HCT116 (cell line): ENCODE results near the gene GRIA2. TPM values are rescaled to one million over a fixed set of nuclear protein-coding genes. Genes with fewer than 3 reads are reported as not detected.
A peak's percentile ranks its signal among the peaks of the same experiment; 100 is the strongest.

ENCODE experiments used
- ATAC-seq: fragments of 200-7000 bp; cut with Tn5 transposase; 2 replicates; pipeline ENCODE4 v1.9.1; 2020; ENCODE audit warnings: mild to moderate bottlenecking, moderate library complexity
- BruUV-seq: library from RNA; stranded (reverse); fragments of 400-500 nt; replicated peaks from 2 replicates; lab custom pipeline; 2021; lab: Mats Ljungman, UMichigan
- CTCF ChIA-PET: fragments of 300-600 bp; sonication (Branson Sonifier 250); formaldehyde crosslinking; loops from one replicate; lab custom pipeline; 2021; ENCODE audit warnings: antibody characterized with exemption; lab: Charles Lee
- POLR2A ChIA-PET: fragments of 300-600, 350-600 bp; sonication (Branson Sonifier 250); formaldehyde crosslinking; loops from one replicate; lab custom pipeline; 2021; ENCODE audit warnings: antibody characterized with exemption; lab: Charles Lee
- RAD21 ChIA-PET, 2 experiments: fragments of 300-600 bp; sonication (Branson Sonifier 250); formaldehyde crosslinking; loops; one replicate each; lab custom pipeline; 2023; ENCODE audit warnings: low total read pairs in 2 of 2; ENCODE audit not compliant: uncharacterized antibody in 2 of 2, unreplicated experiment in 2 of 2, low non-redundant PET in 1 of 2; lab: Charles Lee
- DNase-seq: peaks from one replicate; pipeline ENCODE4 v3.0.0-alpha.2; 2010; ENCODE audit warnings: low read depth, low spot score
- H2AFZ ChIP-seq: fragments of 200-600 bp; shearing (Covaris generic), sonication (generic); 2 replicates; pipeline ENCODE4 v1.6.1; 2017; ENCODE audit warnings: low read depth, mixed run types, mixed read lengths, antibody characterized with exemption, low read length; ENCODE audit not compliant: poor library complexity, severe bottlenecking
- H3K27ac ChIP-seq: 2 replicates; pipeline ENCODE4 v1.5.1; 2012; ENCODE audit warnings: low read depth, low read length
- H3K27me3 ChIP-seq: fragments of 200-600 bp; sonication (generic); 2 replicates; pipeline ENCODE4 v1.6.1; 2016; ENCODE audit warnings: mixed run types, low read length, mixed read lengths; ENCODE audit not compliant: insufficient read depth
- H3K36me3 ChIP-seq, 2 experiments: fragments of 200-500 bp in 1 of 2; fragments of 200-600 bp in 1 of 2; sonication (Bioruptor generic) in 1 of 2; sonication (generic) in 1 of 2; 2 replicates each; pipeline versions ENCODE4 v1.5.1 to v1.6.1; 2014 to 2016; ENCODE audit warnings: low read length in 2 of 2, inconsistent platforms in 1 of 2, mixed read lengths in 1 of 2, mixed run types in 1 of 2; ENCODE audit not compliant: insufficient read depth in 2 of 2, control insufficient read depth in 1 of 2
- H3K4me1 ChIP-seq, 2 experiments: fragments of 200-600 bp in 1 of 2; sonication (generic) in 1 of 2; 2 replicates each; pipeline versions ENCODE4 v1.5.1 to v1.6.1; 2012 to 2017; ENCODE audit warnings: low read length in 2 of 2, inconsistent platforms in 1 of 2, mild to moderate bottlenecking in 1 of 2, mixed read lengths in 1 of 2, mixed run types in 1 of 2, moderate library complexity in 1 of 2; ENCODE audit not compliant: insufficient read depth in 2 of 2, control insufficient read depth in 1 of 2
- H3K4me2 ChIP-seq: fragments of 200-600 bp; sonication (generic); 2 replicates; pipeline ENCODE4 v1.6.1; 2017; ENCODE audit warnings: mixed run types, low read length, mixed read lengths
- H3K4me3 ChIP-seq, 2 experiments: fragments of 200-600 bp in 1 of 2; sonication (generic) in 1 of 2; replicated peaks in 1 of 2; 2 replicates each; pipeline ENCODE4 v1.5.1; 2011 to 2016; ENCODE audit warnings: low read length in 2 of 2, control low read depth in 1 of 2, low read depth in 1 of 2, mild to moderate bottlenecking in 1 of 2, mixed read lengths in 1 of 2, mixed run types in 1 of 2
- H3K79me2 ChIP-seq: fragments of 200-600 bp; sonication (generic); 2 replicates; pipeline ENCODE4 v1.6.1; 2017; ENCODE audit warnings: mild to moderate bottlenecking, mixed run types, low read length, moderate library complexity, mixed read lengths; ENCODE audit not compliant: insufficient read depth
- H3K9ac ChIP-seq: fragments of 200-600 bp; sonication (generic); 2 replicates; pipeline ENCODE4 v1.6.1; 2016; ENCODE audit warnings: low read length, mixed read lengths
- H3K9me2 ChIP-seq: fragments of 200-600 bp; sonication (generic), shearing (Covaris generic); 2 replicates; pipeline ENCODE4 v1.6.1; 2017; ENCODE audit warnings: mixed run types, mild to moderate bottlenecking, moderate library complexity; ENCODE audit not compliant: insufficient read depth
- H3K9me3 ChIP-seq, 2 experiments: fragments of 200-500 bp in 1 of 2; fragments of 200-600 bp in 1 of 2; sonication (Bioruptor generic) in 1 of 2; sonication (generic) in 1 of 2; 2 replicates each; pipeline ENCODE4 v1.6.1; 2014 to 2017; ENCODE audit warnings: low read length in 2 of 2, mixed read lengths in 2 of 2, inconsistent platforms in 1 of 2, low read depth in 1 of 2, mild to moderate bottlenecking in 1 of 2, mixed run types in 1 of 2, moderate library complexity in 1 of 2; ENCODE audit not compliant: control insufficient read depth in 1 of 2, insufficient read depth in 1 of 2
- H4K20me1 ChIP-seq: fragments of 200-600 bp; sonication (generic), shearing (Covaris generic); 2 replicates; pipeline ENCODE4 v1.6.1; 2017; ENCODE audit warnings: mixed run types, mild to moderate bottlenecking, moderate library complexity; ENCODE audit not compliant: insufficient read depth
- CTCF ChIP-seq, 3 experiments: fragments of 200-600 bp in 1 of 3; sonication (generic) in 1 of 3; IDR thresholded peaks in 2 of 3; conservative IDR thresholded peaks in 1 of 3; 2 replicates each; pipeline ENCODE4 v1.5.1; 2012 to 2017; ENCODE audit warnings: low read depth in 2 of 3, low read length in 2 of 3, antibody characterized with exemption in 1 of 3, borderline replicate concordance in 1 of 3, control low read depth in 1 of 3, mild to moderate bottlenecking in 1 of 3, mixed read lengths in 1 of 3, mixed run types in 1 of 3, moderate library complexity in 1 of 3; ENCODE audit not compliant: insufficient read depth in 1 of 3
- EZH2phosphoT487 ChIP-seq: fragments of 200-600 bp; IDR thresholded peaks from 2 replicates; pipeline ENCODE4 v1.6.1; 2018; ENCODE audit warnings: antibody characterized with exemption, borderline replicate concordance
- POLR2A ChIP-seq: IDR thresholded peaks from 2 replicates; pipeline ENCODE4 v1.7.0; 2011; ENCODE audit warnings: borderline replicate concordance; ENCODE audit not compliant: insufficient read depth, insufficient read length; ENCODE audit errors: extremely low read depth
- RAD21 ChIP-seq: IDR thresholded peaks from 2 replicates; pipeline ENCODE4 v1.6.1; 2012; ENCODE audit warnings: low read depth, mild to moderate bottlenecking
- intact Hi-C: fragments of 100-400 bp; cut with micrococcal nuclease; formaldehyde crosslinking; loops from 2 replicates; pipeline ENCODE4 v1.10.0; 2022
- total RNA-seq: library from RNA; stranded (reverse); gene quantifications from one replicate; pipeline ENCODE4 v1.2.1, GENCODE V29; 2021; ENCODE audit not compliant: unreplicated experiment
- TF ChIP-seq, protein P1 (sequence below): IDR thresholded peaks from 2 replicates; pipeline ENCODE4 v1.6.1; 2012; ENCODE audit warnings: low read depth

Gene GRIA2
- total RNA-seq, 1 experiment from 2014 or later = not detected

GRCh38 chr4:157217708-157218107 lies 2.8 kb upstream of the GRIA2 start:
- no peaks in the 10 kb centered on the region for H3K9me2 ChIP-seq
- TF ChIP-seq, protein P1, sequence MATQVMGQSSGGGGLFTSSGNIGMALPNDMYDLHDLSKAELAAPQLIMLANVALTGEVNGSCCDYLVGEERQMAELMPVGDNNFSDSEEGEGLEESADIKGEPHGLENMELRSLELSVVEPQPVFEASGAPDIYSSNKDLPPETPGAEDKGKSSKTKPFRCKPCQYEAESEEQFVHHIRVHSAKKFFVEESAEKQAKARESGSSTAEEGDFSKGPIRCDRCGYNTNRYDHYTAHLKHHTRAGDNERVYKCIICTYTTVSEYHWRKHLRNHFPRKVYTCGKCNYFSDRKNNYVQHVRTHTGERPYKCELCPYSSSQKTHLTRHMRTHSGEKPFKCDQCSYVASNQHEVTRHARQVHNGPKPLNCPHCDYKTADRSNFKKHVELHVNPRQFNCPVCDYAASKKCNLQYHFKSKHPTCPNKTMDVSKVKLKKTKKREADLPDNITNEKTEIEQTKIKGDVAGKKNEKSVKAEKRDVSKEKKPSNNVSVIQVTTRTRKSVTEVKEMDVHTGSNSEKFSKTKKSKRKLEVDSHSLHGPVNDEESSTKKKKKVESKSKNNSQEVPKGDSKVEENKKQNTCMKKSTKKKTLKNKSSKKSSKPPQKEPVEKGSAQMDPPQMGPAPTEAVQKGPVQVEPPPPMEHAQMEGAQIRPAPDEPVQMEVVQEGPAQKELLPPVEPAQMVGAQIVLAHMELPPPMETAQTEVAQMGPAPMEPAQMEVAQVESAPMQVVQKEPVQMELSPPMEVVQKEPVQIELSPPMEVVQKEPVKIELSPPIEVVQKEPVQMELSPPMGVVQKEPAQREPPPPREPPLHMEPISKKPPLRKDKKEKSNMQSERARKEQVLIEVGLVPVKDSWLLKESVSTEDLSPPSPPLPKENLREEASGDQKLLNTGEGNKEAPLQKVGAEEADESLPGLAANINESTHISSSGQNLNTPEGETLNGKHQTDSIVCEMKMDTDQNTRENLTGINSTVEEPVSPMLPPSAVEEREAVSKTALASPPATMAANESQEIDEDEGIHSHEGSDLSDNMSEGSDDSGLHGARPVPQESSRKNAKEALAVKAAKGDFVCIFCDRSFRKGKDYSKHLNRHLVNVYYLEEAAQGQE = no peak
- TF ChIP-seq EZH2phosphoT487 (no peak), CTCF (IDR thresholded peaks at IDR 0.05 in 2 of 3, conservative IDR thresholded peaks at IDR 0.05 in 1 of 3; ENCODE audit: borderline replicate concordance in 1 of 3, insufficient read depth in 1 of 3, low read depth in 2 of 3, low read length in 2 of 3) (peak; percentile 51 to 72 (median 53); a peak in 5 of 6 replicates), POLR2A (no peak), RAD21 (peak; percentile 62)
- ChIA-PET RAD21 (no interaction called here), POLR2A (no interaction called here), CTCF (no interaction called here)
- peak overlapping the region; percentile 29 for H2AFZ ChIP-seq
- intact Hi-C loops = loop anchor here (1.0 to 10.0 kb wide), 3 partner anchors 743 to 955 kb away; partner anchors contain the start of gene GASK1B
- no peak overlapping the region for H3K4me2 ChIP-seq
- H3K4me3 ChIP-seq = no peak overlapping the region
- H3K36me3 ChIP-seq = no peaks in the 10 kb centered on the region
- ATAC-seq = no peak; the same call in 1 of the 2 replicates
- no peak overlapping the region for H3K27ac ChIP-seq
- no peaks in the 10 kb centered on the region for H3K4me1 ChIP-seq
- no TSS peak for BruUV-seq
- peak; percentile 18 for DNase-seq
- H3K9me3 ChIP-seq = no peaks in the 10 kb centered on the region
- H3K27me3 ChIP-seq = no peaks in the 10 kb centered on the region
- H4K20me1 ChIP-seq = no peaks in the 10 kb centered on the region
- H3K9ac ChIP-seq = no peak overlapping the region
- no peaks in the 10 kb centered on the region for H3K79me2 ChIP-seq
